Stimulated activated naive CD4-positive, alpha-beta T cell treated with Interleukin-2 at 50 U/mL for 16 hours (primary cell): ENCODE data around the gene LMO7.
"Not testable (repeated sequence)": the region's sequence is repeated elsewhere in the genome, so short reads cannot be mapped to it uniquely, and the experiment has no call there.

Experiments used
- DNase-seq: peaks from one replicate; lab custom pipeline; 2025; lab: John Stamatoyannopoulos, UW

The LMO7 gene

DNA sequence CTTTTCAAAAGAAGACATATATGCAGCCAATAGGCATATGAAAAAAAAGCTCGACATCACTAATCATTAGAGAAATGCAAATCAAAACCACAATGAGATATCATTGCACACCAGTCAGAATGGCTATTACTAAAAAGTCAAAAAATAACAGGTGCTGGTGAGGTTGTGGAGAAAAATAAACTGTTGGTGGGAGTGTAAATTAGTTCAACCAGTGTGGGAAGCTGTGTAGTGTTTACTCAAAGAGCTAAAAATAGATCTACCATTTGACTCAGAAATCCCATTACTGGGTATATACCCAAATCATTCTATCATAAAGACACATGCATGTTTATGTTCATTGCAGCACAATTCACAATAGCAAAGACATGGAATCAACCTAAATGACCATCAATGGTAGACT is 106.9 kb downstream of the LMO7 start:
- DNase-seq = not testable (repeated sequence)

DNA sequence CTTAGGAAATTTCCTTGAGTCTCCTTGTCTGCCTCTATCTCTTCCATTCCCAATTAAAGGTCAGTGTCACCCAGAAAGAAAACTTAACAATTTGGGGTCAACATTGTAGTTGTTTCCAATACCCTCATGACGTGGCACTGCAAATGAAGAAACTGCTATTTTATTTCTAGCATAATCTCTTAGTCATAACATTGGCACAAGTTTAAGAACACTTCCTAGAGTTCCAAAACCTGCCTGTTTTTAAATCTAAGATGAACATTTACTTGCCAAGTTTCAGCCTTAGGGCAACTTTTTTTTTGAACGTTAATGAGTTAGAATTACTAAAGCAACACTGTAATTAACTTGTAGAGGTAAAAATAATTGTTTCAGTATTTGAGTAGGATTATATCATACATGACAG is 108.0 kb downstream of the LMO7 start:
- DNase-seq = no peak

DNA sequence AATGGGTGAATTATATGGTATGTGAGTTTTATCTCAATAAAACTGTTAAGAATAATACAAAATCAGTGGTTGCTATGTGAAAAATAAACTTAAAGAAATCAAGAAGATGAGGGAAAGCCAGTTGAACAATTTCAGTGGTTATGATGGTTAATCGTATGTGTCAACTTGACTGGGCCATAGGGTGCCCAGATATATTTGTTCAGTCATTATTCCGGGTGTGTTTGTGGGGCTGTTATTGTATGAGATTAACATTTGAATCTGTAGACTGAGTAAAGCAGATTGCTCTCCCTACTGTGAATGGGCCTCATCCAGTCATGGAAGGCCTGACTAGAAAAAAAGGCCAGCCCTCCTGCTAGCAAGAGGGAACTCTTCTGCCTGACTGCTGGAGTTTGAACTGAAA is 109.3 kb downstream of the LMO7 start:
- DNase-seq = no peak

DNA sequence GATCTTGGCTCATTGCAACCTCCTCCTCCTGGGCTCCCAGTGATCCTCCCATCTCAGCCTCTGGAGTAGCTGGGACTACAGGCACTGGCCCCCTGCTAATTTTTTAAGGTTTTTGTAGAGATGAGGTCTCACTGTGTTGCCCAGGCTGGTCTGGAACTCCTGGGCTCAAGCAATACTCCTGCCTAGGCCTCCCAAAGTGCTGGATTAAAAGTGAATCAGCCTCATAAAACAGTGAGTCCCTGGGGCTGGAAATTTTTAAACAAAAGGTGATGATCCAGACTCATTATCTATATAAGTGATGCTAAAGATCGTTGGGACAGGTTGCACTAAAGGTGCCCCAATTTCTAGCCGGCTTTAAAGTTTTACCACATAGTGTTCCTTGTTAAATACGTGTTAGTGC is 112.7 kb downstream of the LMO7 start:
- no peak for DNase-seq

DNA sequence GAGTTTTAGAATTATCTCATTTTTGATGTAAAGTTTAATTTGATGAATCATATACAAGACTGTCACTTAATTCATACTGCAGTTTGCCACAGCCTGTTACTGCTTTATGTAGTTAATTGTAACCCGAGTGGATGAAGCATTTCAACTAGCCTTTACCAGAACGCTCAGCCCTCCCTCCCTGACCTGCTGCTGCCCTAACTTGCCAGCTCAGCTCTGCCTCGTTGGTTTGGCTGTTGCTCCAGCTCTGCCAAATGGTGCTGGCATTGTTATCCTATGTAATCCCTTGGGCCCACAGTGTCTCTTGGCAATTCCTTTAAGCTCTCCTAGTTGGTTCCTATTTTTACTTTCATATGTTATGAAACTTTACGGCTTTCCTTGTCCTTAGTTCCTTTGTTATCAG is 113.3 kb downstream of the LMO7 start:
- no peak for DNase-seq

DNA sequence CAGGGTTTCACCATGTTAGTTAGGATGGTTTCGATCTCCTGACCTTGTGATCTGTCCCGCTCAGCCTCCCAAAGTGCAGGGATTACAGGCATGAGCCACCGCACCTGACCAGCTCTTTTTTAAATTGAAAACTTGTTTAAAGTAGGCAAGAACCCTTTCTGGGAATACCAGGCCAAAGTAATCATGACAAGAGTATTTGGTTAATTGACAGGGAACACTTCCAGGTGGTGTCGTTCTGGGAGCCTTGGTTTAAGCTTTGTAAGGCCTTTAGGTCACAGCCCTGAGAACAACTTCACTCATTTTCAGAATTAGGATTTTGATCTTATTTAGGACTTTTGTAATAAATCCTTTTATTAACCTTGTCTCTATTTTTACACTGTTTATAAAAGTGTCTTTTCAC is 115.2 kb downstream of the LMO7 start:
- DNase-seq = no peak

DNA sequence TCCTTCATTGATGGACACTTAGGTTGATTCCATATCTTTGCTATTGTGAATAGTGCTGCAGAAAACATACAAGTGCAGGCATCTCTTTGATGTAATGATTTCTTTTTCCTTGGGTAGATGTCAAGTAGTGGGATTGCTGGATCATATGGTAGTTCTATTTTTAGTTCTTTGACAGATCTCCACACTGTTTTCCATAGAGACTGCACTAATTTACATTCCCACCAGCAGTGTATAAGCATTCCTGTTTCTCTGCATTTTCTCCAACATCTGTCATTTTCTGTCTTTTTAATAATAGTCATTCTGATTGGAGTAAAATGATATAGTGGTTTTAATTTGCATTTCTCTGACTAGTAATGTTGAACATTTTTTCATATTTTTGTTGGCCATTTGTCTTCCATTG is 116.7 kb downstream of the LMO7 start:
- DNase-seq = no peak

DNA sequence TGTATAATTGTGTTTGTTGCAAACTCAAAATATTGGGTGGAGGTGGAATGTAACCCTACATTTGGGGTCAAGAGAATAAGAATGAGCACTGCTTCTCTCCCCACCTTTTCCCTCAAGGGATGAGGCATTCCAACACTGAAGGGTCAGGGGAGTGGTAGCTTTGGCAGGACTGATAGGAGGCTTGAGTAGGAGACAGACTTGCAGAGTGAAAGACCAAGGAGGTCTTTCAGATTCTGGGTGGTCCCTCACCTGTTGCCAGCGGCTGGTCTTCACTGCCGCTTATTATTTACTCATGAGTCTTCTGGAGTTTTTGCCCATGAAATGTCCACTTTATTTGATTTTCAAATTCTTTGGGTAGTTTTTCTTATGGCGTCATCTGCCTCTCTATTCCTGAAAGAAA is 118.8 kb downstream of the LMO7 start:
- no peak for DNase-seq

DNA sequence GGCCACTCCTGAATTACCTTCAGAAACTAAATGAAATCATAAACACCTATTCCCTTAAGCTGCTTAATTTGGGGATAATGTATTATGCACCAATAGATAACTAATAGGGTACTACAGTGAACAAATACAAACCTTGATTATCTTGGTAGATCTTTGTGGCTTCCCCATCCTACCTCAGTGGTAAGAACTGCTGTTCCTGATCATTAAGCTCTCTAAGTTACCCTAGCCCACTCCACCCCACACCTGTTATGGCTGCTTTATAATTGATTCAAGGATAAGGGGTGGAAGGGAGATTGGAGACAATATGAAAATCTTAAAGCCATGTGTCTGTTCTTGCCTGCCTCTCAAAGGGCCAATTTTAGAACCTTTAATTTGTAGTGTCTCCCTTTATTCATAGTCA is 121.2 kb downstream of the LMO7 start:
- DNase-seq = no peak

DNA sequence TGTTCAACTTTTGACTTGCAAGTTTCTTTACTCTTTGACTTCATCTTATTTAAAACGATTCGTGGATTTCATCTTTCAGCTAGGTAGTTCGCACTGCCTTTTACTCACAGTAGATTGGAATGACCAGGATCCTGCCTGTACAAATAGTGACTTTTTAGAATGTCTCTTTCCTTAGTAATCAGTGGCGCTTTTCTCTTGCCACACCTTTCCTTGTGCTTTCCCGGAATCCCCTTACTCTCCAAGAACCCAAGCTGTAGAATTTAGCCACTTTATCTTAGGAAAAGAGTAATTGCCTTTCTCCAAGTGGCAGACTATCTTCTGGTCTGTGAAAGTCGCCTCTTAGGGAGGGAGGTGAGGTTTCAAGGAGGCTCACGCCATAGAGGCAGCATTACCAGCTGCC is 123.4 kb downstream of the LMO7 start:
- no peak for DNase-seq

DNA sequence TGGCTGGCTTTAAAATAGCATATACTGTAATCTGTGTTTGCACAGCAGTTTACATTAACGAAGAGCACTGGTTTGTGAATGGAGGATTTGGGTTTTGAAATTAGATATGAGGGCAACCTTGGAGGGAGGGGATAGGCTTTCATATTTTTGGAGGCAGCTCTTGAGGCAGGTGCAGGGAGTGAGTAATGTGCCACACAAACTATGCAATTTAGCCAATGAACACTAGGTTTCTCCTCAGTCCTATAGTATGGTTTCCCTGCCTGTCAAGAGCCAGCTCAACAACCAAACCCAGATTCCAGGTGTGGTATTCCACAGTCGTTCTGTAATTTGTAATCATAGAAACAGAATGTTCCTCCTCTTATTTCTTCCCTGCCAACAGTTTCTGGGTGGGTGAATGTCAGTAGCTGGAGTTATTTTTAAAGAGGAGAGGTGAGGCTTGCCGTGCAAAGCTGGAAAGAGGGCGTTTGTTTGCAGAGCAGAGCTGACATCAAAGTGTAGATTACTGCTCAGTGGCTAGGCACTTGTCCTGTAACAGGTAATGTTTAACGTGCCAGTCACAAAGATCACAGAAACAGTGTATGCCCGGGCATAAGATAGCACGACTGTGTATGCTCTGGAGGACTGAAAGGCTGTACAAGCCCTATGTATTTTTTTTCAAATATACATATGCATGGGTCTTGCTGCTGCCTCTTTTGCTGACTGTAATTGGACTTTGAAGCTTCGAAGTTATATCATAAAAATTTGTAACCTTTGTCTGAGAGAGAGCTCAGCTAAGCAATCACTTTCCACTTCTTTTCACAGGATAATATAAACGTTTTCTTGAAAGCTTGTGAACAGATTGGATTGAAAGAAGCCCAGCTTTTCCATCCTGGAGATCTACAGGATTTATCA is 124.2 kb downstream of the LMO7 start:
- DNase-seq = no peak

DNA sequence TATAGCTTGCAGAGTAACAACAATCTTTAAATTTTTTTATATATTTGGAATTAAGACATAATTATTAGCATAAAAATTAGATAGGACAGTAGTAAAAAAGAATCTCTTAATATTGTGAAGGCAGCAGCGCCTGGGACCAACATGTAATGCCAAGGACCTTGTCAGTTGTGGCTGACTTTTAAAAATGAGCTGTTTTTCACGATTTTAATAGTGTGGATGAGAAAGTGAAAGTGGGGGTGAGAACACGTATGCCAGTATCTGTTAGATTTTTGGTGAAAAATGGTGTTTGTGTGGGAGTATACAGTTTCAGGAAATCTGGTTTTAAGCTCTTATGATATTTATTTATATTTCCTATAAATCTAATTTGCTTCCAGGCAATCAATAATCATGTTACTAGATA is 125.2 kb downstream of the LMO7 start:
- DNase-seq = no peak

DNA sequence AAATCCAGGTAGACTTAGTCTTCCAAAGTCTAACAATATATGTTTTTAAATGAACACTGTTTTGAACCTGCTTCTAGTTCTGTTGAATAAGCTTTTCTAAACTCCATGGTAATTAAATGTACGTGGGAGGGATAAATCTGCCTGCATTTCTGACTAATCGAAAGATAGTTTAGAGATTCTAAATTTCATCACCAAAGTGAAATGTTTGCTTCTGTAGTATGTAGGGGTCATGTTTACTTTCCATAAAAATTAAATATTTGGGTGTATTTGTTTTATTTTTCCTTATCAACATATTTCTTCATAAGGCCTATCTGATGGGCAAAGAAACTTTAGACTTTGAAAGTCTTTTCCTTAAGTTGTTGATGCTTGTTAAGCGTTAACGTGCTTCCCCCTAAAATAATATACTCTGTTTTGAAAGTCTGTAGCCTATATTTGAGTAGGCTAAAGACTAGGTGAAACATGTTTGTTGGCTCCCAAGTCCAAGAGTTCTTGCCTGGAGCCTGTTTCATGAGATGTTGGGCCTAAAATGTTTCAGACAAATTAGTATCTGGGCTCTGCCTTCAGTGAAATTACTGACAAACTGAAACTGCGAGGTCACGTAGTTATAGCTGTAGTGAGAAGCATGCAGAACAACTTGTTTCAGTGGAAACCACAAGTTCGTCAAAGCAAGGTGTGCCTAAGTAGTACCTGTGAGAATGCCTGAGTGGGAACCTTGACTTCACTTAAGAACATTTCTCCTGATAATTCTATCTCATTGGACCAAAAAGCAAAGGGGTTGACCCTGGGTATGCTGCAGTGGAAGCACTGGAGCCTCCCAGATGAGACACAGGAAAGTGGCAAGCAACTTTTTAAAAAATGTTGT is 126.2 kb downstream of the LMO7 start:
- no peak for DNase-seq

DNA sequence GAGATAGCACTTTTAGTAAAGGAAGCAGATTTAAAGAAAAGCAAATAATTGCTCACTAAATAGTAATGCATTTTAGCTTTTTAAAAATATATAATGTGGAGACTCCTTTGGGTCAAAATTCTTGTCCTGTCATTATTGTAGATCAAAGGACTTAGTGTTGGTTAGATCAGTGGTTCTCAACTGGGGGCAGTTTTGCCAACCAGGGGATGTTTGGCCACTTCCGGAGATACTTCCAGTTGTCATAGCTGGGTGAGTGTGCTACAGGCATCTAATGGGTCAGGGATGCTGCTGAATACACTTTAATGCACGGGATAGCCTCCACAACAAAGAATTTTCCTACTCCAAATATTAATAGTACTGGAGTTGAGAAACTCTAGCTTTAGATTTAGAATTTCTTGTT is 126.8 kb downstream of the LMO7 start:
- DNase-seq = no peak

DNA sequence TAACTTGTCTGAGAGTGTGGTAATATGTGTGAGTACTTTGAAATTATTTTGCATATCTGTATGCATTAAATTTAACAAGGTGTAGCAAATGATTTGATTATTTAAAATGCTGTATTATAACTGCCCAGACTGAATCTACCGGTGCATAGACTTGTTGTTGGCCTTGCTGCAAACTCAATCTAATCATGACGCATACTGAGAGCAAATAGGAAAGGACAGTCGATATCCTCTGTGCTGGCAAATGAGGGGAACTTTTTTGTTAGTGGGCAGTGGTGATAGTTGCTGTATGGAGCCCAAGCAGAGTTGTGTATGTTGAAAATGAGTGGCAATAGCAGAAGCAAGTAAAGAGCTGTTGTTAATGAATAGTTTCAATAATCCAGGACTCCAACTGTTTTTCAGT is 127.4 kb downstream of the LMO7 start:
- DNase-seq = no peak

DNA sequence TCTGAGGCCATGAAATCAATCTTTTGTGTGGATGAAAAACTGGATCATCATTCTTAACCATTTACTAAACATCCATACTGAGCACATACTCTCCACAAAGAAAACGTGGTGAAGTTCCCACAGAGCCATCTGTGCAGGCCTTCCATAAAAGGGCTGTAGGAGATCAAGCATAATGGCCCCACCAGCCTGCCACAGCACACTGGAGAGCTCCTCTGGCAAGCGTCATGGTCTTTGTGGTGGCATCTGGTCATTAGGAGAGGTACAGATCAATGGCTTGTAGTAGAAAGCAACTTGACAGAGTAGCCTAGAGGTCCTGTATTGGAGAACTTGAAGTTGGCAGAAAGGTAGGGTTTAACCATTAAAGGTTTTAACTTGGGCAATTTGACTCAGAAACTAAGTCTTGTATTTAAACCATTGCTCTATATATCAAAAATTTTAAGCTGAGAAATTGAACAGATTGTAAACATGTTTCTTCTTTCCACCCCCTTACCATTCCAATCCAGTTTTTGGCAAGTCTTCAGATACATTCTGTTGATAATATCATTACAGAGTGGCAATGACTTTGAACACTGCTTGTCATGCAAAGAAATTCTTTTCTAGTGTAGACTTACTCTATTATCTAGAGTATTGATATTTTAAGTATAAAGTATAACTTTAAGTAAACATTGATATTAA is 128.3 kb downstream of the LMO7 start:
- no peak for DNase-seq

DNA sequence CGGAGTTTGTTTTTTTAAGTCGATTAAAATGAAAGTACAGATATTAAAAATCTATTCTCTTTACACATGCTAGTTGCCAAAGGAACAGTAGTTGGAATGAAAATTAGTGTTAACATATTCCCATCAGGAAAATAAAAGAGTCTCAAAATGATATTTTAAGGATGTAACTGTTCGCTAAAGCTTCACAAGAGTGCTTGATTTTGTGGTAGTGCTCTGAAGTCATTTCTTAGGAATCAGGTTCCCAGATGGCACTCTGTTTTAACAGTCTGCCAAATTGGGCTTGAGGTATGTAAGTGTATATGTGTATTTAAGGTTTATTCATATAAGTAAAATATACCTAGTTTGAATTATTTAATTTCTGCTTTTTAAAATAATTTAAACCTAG is 128.8 kb downstream of the LMO7 start:
- no peak for DNase-seq

DNA sequence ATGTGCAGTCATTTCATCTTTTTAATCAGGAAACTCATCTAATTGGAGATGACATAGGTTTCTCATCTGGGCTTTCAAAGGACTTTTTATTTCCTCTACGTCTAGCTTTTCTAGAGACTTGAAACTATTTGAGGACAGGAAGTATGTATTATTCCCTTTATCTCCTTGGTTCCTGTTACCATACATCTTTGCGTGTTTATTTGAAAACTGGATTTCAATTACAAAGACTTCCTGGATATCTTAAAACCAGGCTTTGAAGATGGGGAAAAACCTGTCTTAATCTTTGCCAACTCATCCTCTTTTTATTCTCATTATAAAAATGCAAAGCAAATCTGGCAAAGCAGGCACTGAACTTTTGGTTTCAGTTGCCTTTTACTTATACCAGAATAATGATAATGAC is 130.5 kb downstream of the LMO7 start:
- no peak for DNase-seq

DNA sequence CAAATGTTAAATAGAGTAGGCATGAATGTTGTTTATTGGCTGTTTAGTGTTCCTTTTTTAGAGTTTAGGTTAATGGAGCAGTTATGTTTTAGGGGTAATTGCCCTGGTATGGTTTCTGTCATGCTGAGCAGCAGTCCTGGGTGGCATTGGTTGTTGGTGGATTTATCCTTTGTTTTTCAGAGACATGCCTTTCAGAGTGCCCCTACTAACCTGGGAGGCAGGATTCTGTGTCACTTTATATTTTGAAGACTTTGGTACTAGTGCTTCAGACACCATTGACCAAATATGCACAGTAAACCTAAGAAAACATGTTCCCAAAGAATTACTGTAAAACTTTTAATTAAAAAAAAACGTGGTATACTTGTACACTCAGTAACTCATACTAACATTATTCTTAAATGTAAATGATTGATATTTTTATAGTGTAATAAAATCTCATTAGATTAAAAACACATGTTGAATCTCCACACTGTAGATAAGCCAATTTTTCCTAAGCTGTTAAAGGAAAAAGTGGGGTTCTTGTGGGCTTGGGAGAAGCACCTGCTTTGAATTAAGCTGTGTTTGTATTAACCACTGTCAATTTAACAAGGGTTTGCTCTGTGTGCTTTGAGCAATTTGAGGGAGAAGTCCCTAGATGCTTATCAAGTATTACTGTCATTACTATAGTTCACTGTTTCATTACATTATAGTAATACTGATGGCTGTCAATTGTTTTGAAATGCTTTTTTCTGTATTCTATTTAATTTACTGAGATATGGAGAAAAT is 133.2 kb downstream of the LMO7 start:
- no peak for DNase-seq

DNA sequence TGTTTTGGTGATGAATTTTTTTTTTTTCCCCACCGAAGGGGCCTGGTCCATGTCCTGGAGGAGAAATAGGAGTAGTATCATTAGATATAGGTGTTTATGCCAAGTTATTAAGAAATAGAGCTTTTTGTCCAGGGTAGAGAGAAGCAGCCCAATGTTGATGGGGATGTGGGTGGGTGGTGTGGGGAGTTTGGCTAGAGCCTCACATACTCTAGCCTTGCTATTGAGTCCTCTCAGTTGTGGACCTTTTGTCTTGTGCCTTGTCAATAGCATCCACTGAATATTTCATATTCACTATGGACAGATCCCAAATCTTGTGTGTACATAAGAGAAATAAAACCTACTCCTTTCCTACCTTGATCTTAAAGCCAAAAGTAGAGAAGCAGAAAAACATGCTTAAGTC is 134.0 kb downstream of the LMO7 start:
- DNase-seq = no peak

DNA sequence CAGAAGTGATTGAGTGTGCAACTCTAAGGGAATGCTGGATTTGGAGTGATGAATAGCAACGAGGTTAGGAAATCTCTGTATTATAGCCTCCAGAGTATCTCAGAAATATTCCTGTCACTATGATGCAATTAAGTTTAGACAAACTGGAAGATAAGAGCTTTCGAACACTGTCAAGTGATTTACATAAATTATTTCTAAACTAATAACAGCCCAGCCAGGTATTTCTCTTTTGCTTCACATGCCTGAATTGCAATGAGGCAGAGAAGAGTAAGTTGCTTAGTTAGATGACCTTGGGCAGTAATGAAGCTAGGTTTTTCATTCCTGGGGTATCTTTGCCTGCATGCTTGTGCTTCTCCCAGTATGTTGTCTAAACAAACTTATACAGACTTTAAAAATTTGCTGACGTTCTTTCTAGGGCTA is 134.5 kb downstream of the LMO7 start:
- no peak for DNase-seq

DNA sequence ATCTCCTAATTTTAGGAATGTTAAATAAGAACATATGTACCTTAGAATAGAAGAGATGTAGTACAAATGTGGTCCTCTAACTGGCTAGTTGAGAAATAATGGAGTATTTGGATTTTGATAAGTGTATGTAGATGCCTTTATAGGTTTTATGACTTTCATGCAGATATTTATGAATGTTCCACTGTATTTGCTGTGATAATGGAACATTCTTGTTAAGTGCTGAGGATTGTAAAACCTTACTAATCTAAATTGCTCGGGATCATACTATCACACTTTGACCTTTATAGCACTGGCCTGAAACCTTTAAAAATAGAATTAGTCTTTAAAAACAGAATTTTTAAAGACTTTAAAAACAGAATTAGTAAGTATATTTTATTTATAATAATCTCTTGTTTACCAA is 135.1 kb downstream of the LMO7 start:
- no peak for DNase-seq
